NCI-H146 (cell line): ENCODE results near the gene CIPC.
A peak's percentile ranks its signal among the peaks of the same experiment; 100 is the strongest.

Source experiments
- DNase-seq: peaks from one replicate; lab custom pipeline; 2025; lab: John Stamatoyannopoulos, UW

CIPC gene

DNA sequence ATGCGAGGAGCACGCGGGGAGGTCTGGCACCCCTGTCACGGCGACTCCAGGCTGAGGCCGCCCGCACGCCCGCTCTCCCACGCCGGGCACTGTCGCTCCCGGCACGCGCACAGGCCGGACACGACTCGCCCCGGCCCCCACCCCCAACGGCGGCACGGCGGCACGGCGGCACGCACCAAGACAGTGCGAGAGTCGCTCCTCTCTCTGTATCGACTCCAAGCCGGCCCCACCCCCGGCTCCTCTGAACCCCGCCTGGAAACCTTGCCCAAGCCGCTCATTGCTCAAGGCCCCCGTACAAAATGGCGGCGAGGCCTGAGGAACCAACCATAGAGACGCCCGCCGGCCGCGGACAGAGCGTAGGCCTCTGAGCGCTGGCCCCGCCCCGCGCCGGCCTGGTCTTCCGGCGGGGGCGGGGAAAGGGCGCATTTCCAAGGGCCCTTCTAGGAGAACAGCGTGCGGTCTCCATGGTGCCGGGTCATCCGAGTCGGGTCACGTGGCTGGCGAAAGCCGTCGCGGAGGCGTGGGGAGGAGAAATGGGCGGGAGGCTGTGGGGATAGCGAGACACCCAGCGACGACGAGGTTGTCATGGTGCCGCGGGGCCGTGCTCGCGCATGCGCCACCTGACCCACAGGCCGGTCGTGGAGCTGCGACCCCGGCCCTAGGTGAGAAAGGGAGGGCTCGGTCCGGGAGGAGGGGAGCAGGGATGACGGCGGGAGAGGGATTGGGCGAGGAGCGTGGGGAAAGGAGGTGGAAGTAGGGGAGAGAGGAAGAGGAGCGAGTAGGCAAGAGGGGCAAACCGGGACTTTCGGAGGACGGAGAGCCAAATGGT, at the start of gene CIPC:
Gene CIPC (plus strand): TSS at position 559 of the 829 bp plus-strand sequence. CDS start 7,451 bp downstream, outside the sequence.
- peak; percentile 98 for DNase-seq

GRCh38 chr14:77051116-77051515, 46.9 kb upstream of the CIPC start:
- DNase-seq: no peak

DNA sequence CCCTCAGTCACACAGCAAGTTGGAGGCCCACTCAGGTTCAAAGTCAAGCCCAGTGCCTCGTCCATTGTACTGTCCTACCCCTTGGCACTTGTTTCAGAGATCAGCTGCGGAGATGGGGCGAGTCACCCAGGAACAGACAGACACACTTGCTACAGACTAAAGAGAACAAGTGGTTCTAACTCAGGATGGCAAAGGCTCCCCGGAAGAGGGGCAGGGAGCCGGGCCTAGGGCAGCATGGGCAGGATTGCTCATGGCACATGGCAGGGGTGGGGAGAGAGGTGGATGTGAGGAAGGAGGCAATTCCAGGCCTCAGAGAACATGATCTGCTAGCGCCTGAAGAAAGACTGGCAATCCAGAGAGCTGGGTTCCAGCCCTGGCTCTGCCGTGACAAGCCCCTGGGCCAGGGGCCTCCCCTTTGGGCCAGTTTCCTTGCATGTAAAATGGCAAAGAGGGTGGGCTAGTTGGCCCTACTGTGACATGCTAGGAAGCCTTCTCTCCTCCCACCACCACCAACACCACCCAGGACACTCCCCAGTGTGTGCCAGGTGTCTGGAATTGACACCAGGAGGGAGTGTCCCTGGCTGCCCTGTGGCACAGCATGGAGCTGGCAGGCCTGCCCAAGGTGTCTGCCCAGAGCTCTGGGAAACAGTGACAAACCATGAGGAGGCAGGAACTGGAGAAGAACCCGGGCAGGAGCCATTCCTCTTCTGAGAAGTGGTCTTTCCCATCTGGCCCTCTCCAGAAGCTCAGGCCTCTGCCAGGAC, 45.6 kb upstream of the CIPC start:
- no peak for DNase-seq

DNA sequence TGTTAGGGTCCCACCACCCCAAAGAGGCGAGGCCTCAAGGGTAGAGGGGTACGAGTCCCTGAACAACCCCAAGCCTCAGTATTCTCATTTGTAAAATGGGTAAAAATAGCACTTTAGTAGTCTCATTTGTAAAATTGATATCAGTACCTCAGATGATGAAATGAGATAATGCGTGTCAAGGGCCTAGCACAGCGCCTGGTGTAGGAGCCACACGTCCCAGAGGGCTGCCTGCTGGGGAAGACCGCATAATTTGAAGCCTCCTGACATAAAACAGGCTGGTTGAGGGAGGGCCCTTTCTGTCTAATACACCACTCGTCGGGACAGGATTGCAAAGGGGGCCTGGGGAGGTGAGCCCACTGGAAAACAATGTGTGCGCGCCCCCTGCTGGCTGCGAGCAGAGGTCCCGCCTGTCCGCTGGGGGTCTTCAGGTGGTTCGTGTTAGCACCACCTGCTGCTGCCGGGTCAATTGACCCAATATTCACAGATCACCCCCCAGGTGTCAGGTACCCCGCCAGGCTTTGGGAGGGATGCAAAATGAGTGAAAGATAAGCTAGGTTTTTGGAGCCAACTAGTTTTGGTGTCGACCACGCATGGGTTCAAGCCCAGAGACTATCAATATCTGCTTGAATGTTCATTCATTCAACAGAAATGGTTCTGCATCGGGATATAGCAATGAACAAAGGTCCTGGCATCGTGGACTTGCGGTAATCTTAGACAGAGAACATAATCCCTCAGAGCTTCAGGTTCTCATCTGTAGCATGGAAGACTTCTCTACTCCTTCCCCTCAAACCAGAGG, 44.8 kb upstream of the CIPC start:
- peak; percentile 70 for DNase-seq

- DNase-seq: no peak
These were observed 42.8 kb upstream of the CIPC start for GRCh38 chr14:77055306-77055705.

DNA sequence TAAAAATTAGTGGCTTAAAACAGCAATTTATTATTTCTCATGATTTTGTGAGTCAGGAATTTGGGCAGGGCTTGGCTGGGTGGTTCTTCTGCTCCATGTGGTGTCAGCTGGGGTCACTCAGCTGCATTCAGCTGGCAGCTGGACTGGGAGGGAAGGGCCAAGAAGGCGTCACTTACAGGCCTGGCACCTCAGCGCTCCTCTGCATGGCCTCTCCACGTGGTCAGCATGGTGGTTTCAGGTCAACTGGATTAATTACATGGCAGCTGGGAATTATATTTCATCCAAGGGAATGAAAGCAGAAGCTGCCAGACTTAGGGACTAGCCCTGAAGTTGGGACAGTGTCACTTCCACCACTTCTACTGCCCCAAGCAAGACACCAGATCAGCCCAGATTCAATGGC, 42.1 kb upstream of the CIPC start:
- no peak for DNase-seq

- no peak for DNase-seq
These were observed 39.9 kb upstream of the CIPC start for GRCh38 chr14:77058117-77058516.

GRCh38 chr14:77058785-77059184, 39.3 kb upstream of the CIPC start:
- DNase-seq: no peak

GRCh38 chr14:77059276-77059915, 38.7 kb upstream of the CIPC start:
- DNase-seq: peak; percentile 73

DNA sequence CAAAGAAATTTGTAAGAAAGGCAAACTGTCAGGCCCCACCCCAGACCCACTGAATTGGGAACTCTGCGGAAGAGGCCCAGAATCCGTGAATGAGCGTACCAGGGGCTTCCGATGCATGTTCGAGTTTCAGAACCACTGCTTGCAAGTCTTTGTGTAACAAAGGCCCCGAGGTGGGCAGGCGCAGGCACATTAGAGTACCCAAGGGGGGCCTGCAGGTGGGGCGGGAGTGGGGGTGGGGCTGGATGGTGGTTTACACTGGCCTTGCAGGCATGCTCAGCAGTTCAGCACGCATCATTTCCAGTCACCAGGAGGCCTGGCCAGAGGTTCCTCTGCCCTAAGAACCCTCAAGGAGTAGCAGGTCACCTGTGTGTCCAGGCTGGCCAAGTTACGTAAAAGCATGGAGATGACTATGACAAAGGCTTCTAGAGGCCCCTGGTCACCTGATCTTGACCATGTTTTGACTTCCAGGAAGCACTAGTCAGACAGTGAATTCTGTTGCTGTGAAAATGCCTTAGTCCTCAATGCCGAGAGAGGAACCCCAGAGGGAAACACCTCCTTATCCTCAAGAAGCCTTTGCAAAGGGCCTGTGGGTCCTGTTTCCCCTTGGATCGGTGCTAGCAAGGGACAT, 36.3 kb upstream of the CIPC start:
- no peak for DNase-seq

- DNase-seq: no peak
These were observed 35.8 kb upstream of the CIPC start for GRCh38 chr14:77062261-77062660.

DNA sequence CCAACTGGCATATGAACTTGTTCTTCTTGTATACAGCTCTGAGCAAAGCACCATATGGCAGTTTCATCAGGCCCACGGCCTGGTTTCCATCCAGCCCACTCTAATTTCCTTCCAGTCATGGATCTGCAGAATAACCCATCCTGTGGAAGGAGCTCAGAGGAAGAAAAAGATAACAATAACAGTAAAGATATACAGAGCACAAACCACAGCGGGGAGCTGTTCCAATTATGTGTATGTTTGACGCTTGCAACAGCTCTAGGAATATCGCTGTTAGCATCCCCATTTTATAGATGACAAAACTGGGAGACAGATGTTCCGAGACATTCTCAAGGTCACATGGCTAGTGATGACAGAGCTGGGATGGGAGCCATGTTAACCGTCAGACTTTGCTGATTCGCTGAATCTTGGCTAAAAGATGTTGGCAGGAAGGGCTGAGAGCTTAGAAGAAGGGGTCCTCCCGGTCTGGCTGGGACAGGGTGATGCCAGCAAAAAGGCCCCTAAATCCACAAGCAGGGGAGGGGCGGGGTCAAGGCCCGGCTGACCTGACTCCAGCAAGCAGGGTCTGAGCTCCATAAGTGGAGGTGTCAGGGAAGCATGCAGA, 34.4 kb upstream of the CIPC start:
- no peak for DNase-seq

DNA sequence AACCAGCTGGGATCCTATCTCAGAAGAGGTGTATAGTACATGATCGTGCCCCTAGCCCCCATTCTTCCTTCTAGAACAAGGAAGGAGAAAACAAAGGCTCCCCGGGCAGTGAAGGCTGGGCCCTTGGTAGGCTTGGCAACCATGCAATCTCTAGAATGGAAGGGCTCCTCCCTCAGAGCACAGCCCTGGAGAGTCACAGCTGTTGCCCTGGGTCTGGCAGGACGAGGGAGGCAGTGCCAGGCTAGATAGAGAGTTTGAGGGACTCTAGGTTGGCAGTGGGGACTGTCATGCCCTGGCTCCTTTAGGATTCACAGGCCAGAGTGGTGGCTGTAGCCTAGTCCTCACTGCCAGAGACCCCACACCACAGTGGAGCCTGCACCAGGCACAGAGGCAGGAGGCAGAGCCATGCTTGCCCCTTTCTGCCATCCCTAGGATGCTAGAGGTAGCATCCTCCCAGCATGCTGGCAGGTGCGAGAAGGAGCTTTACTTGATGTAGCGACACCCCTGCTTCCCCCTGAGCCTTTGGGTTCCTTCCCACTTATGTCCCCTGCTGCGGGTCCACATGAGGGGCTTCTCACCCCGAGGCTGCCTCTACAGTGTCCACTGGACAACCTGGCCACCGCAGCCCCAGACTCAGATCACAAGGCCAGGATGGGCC, 33.4 kb upstream of the CIPC start:
- DNase-seq: no peak

DNA sequence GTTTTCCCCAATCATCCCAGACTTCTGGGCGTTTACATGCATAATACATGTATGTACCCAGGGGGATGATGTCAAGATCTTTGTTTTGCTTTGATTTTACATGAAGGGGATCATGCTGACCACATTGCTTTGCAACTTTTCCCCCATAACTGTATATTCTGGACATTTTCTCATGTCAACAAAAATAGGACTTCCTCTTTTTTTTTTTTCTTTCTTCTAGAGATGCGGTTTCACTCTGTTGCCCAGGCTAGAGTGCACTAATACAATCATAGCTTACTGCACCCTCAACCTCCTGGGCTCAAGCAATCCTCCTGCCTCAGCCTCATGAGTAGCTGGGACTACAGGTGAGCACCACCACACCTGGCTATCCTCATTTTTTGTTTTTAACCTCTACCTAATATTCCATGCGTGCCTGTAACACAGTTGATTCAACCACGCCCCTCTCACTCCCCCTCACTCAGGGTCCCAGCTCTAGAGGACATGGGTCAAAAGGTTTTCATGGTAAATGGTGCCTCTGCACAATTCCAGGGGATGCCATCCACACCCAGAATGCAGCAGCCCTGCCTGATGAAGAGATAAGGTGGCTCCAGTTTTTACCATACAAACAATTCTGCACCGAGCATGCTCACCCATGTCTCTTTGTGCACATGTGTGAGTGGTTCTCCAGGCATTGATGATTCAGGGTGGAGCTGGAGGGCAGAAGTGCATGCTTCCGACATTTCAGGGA, 32.0 kb upstream of the CIPC start:
- no peak for DNase-seq

- no peak for DNase-seq
These were observed 31.4 kb upstream of the CIPC start for GRCh38 chr14:77066578-77067172.

GRCh38 chr14:77067632-77068516, 30.2 kb upstream of the CIPC start:
- peak; percentile 58 for DNase-seq

DNA sequence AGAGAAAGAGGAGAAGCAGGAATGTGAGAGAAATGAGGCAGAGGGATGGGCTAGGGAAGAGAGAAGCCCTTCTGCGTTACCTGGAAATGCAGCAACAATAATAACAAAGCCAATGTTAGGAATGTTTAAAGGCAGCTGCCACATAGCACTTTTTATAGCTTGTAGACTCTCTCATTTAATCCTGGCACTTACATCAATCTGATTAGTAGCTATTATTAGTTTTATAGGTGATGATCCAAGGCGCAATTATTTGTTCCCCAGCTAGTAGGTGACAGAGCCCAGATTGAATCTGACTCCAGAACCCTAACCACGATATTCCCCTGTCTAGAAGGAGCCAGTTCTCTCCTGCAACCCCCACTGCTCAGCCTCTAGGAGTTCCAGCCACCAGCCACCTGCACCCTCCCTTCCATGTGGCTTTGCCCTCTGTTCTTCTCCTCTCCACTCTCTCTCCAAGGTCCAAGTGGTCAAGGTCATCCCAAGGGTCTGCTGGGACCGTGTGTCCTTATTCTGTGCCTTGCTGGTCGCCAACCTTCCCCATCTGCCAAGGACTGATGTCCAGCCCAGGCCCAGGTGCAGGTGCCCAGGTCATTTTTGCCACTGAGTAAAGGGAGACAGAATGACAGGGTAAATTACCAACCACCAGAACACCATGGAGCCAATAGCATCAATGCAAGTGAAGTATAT, 29.4 kb upstream of the CIPC start:
- no peak for DNase-seq

GRCh38 chr14:77069551-77069950, 28.5 kb upstream of the CIPC start:
- no peak for DNase-seq
